HG02588 (cell line): ENCODE measurements around the gene P2RY14.

Experiments used
- ATAC-seq: cut with Tn5 transposase; IDR thresholded peaks from one replicate; pipeline ENCODE4 v1.9.1; 2021; ENCODE audit warnings: mild to moderate bottlenecking, moderate library complexity; ENCODE audit not compliant: unreplicated experiment

The P2RY14 gene

DNA sequence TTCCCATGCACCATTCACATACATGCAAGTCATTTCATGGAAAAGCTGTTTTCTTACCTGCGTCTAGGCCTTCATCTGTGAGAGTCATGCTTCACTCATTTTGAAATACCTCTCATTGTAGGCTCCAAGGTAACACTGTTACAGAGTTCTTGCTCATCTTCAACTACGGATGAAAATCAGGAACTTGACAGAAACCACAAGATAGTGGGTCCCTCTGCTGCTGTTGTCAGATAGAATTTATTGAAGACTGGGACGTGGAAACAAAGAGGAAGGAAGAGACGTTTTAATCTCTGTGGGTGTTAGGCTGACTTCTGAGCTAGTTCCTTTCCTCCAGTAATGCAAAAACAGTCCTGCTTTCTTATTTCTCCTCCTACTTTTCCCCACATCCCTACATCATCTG is at the start of gene P2RY14:
Gene P2RY14, minus strand, starts transcription at position 313 of the 400 bp plus-strand sequence. CDS start 64,226 bp downstream, outside the sequence.
- no peak for ATAC-seq

DNA sequence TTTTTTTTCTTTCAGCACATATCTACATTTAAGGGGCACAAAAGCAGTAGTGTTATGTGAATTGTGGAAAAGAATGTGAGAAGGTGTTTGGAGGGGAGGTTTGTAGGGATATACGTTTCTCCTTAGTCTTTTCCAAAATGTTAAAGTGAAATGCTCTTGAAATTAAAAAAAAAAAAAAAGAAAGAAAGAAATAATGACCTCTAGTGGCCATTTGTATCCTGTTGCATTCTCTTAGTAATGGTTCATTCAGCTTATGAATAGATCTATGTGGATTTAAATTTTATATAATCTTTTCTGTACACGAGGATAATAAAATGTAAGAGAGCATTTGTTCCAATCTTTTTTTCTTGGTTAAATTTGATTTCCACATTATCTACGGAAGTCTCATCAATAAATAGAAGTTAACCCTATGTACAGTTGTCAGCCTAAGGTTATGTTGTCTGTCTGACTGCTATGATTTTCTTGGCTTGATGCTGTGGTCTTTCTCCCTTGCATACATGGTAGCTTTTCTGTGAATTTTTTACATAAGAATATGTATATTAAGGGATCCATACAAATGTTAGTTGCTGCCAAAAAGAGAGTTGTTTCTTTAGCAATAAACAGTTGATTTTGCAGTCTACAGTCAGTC is 49.3 kb upstream of the P2RY14 start:
- no peak for ATAC-seq

DNA sequence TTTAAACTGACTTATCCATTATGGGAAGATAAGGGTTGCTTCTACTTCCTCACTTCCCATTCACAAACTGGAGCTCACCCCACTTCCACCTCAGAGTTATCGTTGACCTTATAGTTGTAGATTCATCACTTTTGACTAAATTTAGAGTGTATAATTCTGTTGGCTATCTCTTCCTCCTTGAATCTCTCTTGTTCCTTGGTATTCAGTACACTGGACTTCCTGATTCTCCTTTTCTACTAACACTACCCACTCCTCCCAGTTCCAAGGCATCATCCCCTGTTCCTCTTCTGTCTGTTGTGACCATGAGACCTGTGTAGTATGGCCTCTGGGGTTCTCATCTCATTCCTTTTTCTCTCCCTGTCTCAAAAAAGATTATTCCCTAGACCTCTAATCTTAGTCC is 44.2 kb upstream of the P2RY14 start:
- no peak for ATAC-seq

- no peak for ATAC-seq
Measured at GRCh38 chr3:151321526-151321925, 43.2 kb upstream of the P2RY14 start.

DNA sequence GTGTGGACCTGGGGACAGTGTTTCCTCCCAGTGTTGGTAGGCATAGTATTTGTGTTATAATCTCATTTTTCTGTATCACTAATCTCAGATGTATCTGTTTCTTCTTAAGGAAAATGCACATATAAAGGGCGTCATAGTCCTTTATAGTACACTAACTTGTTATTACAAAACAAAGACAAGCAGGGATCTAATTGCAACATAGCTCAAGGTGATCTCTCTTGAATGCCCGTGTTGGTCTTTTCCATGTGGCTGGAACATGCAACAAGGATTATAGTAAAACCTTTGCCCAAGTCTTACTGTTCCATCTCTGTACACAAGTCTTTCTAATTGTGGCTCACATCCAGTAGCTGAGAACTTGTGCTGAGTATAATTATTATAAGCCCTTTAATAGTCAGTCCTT is 41.8 kb upstream of the P2RY14 start:
- ATAC-seq = no peak

- no peak for ATAC-seq
Measured at GRCh38 chr3:151319628-151320027, 41.3 kb upstream of the P2RY14 start.

GRCh38 chr3:151318991-151319390 is 40.6 kb upstream of the P2RY14 start:
- no peak for ATAC-seq

DNA sequence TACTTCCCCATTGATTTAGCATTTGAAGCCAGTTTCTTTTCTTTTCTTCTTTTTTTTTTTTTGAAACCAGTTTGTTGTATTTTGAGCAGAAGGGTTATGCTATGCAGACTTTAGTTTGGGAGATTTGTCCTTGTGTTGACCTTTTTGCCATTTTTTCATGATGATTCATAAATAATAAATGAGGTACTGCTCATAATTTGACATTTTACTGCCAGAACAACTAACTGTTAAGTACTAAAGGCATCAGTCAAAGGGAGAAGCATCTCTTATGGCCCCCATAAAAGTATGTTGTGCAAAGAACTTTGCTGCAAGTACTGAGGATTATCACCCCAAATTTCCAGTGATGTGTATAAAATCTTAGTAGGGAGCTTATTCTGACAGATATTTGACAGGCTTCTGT is 40.0 kb upstream of the P2RY14 start:
- ATAC-seq = no peak

- ATAC-seq = no peak
Measured at GRCh38 chr3:151316267-151316991, 38.1 kb upstream of the P2RY14 start, which contains the start of gene GPR87. GPR87 (minus strand) TSS chr3:151316820; CDS start chr3:151300100, 16,720 bp downstream.

GRCh38 chr3:151315846-151316245 is 37.5 kb upstream of the P2RY14 start:
- ATAC-seq = no peak

- ATAC-seq = no peak
Measured at GRCh38 chr3:151315136-151315535, 36.8 kb upstream of the P2RY14 start.

- ATAC-seq = no peak
Measured at GRCh38 chr3:151314593-151314992, 36.3 kb upstream of the P2RY14 start.

- ATAC-seq = no peak
Measured at GRCh38 chr3:151314137-151314536, 35.8 kb upstream of the P2RY14 start.

GRCh38 chr3:151312972-151313371 is 34.6 kb upstream of the P2RY14 start:
- ATAC-seq = no peak

DNA sequence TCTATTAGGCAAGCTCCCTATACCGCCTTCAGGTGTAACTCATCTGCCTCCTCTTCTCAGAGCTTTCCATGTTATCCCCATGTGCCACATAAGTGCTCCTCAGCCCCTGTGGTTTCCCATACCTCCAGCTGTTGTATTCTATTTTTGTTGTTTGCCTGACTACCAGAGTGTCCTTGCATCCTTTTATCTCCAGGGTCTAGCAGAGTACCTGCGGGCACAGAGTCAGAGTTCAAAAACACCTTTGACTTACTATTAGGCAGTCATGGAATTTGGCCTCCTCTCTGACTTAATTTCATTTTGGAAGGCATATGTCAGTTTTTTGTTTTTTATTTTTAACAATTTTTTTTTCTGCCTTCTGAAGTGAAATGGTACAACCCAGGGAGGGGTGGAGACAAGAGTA is 31.2 kb upstream of the P2RY14 start:
- ATAC-seq = no peak

DNA sequence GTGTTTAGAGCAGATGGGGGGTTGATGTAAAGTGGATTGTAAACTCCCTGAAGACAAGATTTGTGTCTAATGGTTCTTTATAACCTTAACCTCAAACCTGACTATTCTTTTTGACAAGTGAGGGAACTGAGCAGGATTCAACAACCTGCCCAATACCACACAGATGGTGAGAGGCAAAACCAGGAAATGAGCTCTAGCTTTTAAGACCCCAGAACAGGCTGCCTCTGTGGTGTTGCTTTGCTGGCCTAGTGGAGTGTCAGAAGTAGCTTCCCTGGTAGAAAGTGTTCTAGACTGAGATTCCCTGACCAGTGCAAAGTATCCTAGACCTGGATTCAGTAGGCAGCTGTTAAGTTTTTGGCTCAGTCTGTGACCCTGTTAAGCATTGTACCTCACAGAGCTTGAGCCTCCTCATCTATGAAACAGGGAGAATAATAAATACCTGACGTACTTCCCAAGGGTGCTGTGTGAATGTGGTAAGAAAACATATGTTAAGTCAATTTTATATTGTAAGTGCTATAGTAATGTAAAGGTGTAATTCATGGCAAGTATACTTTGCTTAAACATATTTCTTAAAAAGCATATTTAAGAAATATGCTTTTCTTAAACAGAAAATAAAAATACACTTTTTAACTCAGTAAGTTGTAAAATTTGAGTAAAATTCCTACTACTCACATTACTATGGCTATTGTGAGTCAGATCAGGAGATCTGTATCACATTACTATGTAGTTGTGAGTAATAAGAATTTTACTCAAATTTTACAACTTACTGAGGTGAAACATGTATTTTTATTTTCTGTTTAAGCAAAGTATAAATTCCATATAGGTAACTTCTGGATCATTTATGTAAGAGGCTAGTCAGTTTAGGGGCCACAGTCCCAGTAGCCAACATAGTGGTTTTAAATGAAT is 29.5 kb upstream of the P2RY14 start:
- ATAC-seq = no peak

GRCh38 chr3:151307131-151307530 is 28.8 kb upstream of the P2RY14 start:
- no peak for ATAC-seq

DNA sequence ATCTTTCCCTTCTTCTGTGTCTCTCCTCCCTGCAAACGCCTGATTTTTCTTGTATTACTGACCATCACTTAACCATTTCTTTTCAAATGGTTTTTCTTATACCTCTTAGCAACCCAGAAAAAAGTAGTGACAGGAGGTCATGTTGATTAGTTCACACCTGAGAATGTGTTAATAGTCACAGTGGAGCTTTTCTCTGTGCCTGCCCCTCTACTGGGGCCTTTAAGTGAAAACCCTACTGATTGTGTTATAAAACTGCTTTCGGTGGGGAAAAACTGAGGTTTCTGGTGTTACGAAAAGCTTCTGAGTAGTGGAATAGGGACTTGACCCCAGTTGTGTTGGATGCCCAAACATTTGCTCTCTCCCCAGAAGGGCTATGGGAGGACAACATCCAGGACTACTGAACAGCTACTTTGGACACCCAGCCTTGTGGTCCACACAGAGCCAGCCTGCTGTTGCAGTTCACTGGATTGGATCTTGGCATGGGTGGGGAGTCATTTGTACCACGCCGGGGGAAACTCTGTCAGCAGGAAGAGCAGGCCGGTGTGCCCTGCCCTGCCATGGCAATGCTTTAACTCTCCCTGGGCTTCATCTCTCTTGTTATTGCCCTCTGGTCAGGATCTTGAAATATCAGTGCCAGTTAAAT is 27.9 kb upstream of the P2RY14 start:
- no peak for ATAC-seq

GRCh38 chr3:151305775-151306151 is 27.4 kb upstream of the P2RY14 start:
- ATAC-seq = no peak

GRCh38 chr3:151305060-151305774 is 26.9 kb upstream of the P2RY14 start:
- ATAC-seq = no peak
